ENCODE results near the gene VEPH1.
A peak's percentile ranks its signal among the peaks of the same experiment; 100 is the strongest.

The VEPH1 gene

GRCh38 chr3:157447026-157447694 lies 56.1 kb downstream of the VEPH1 start:
- DNase-seq (ENCODE audit: low read depth in 1 of 2, low spot score in 1 of 2): peak in 1 of 2 experiments; percentile 29
- TF ChIP-seq POLR2AphosphoS5 (IDR thresholded peaks at IDR 0.05; ENCODE audit: low read depth) (no peak), SPI1 (IDR thresholded peaks at IDR 0.05; ENCODE audit: borderline replicate concordance, low read depth) (no peak), REST (IDR thresholded peaks at IDR 0.05; ENCODE audit: insufficient replicate concordance, low read depth) (no peak), GABPA (IDR thresholded peaks at IDR 0.05; ENCODE audit: low read depth) (no peak)
- TF ChIP-seq, protein P1, sequence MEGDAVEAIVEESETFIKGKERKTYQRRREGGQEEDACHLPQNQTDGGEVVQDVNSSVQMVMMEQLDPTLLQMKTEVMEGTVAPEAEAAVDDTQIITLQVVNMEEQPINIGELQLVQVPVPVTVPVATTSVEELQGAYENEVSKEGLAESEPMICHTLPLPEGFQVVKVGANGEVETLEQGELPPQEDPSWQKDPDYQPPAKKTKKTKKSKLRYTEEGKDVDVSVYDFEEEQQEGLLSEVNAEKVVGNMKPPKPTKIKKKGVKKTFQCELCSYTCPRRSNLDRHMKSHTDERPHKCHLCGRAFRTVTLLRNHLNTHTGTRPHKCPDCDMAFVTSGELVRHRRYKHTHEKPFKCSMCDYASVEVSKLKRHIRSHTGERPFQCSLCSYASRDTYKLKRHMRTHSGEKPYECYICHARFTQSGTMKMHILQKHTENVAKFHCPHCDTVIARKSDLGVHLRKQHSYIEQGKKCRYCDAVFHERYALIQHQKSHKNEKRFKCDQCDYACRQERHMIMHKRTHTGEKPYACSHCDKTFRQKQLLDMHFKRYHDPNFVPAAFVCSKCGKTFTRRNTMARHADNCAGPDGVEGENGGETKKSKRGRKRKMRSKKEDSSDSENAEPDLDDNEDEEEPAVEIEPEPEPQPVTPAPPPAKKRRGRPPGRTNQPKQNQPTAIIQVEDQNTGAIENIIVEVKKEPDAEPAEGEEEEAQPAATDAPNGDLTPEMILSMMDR (IDR thresholded peaks at IDR 0.05; ENCODE audit: insufficient read depth, low read length): peak; percentile 74

DNA sequence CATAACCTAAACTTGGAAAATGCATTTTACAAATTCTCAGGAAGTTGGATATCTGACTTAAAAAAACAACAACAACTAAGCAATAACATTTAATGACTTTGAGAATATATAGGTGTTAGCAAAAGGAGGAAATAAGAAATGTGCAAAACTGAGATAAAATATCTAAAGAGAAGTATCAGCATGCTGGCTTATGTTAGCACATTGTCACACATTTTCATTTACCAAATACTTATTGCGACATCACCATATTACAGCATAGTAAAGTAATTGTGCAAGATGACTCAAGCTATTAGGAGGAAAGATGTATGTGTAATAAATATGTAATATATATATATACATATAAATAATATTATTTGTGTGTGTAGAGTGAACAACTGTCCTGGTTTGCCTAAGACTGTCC lies 57.4 kb downstream of the VEPH1 start:
- Histone ChIP-seq H3K27ac (replicated peaks) (peak overlapping the region; percentile 51), H3K4me3 (replicated peaks; ENCODE audit: insufficient read depth, low read length) (no peak overlapping the region), H3K27me3 (ENCODE audit: insufficient read depth, poor library complexity, severe bottlenecking) (no peaks in the 10 kb centered on the region)
- DNase-seq (ENCODE audit: low read depth in 1 of 2, low spot score in 1 of 2): peak; percentile 51 to 83
- TF ChIP-seq POLR2AphosphoS5 (IDR thresholded peaks at IDR 0.05; ENCODE audit: low read depth) (no peak; the same call in 1 of the 2 replicates), REST (IDR thresholded peaks at IDR 0.05; ENCODE audit: insufficient replicate concordance, low read depth) (no peak), GABPA (IDR thresholded peaks at IDR 0.05; ENCODE audit: low read depth) (no peak), SPI1 (IDR thresholded peaks at IDR 0.05; ENCODE audit: borderline replicate concordance, low read depth) (no peak)
- TF ChIP-seq, protein P1 (IDR thresholded peaks at IDR 0.05; ENCODE audit: insufficient read depth, low read length): no peak

More at GRCh38 chr3:157447026-157447694, 56.1 kb downstream of the VEPH1 start:
- Histone ChIP-seq H3K27me3 (ENCODE audit: insufficient read depth, poor library complexity, severe bottlenecking) (no peaks in the 10 kb centered on the region), H3K4me3 (replicated peaks; ENCODE audit: insufficient read depth, low read length) (no peak overlapping the region), H3K27ac (replicated peaks) (no peak overlapping the region)

GRCh38 chr3:157444797-157445184 lies 58.4 kb downstream of the VEPH1 start:
- Histone ChIP-seq H3K4me3 (replicated peaks; ENCODE audit: insufficient read depth, low read length) (no peak overlapping the region), H3K27ac (replicated peaks) (peak overlapping the region; percentile 51; the same call in 1 of the 2 replicates), H3K27me3 (ENCODE audit: insufficient read depth, poor library complexity, severe bottlenecking) (no peaks in the 10 kb centered on the region)
- TF ChIP-seq SPI1 (IDR thresholded peaks at IDR 0.05; ENCODE audit: borderline replicate concordance, low read depth) (no peak), POLR2AphosphoS5 (IDR thresholded peaks at IDR 0.05; ENCODE audit: low read depth) (no peak), REST (IDR thresholded peaks at IDR 0.05; ENCODE audit: insufficient replicate concordance, low read depth) (no peak), GABPA (IDR thresholded peaks at IDR 0.05; ENCODE audit: low read depth) (no peak)
- TF ChIP-seq, protein P1 (IDR thresholded peaks at IDR 0.05; ENCODE audit: insufficient read depth, low read length): no peak
- no peak for DNase-seq (ENCODE audit: low read depth in 1 of 2, low spot score in 1 of 2)
